WTC11 (cell line): ENCODE measurements around the gene XRCC5. TPM values are rescaled to one million over a fixed set of nuclear protein-coding genes. Genes with fewer than 3 reads are reported as not detected.

ENCODE experiments used
- ATAC-seq: fragments of 200-7000 bp; cut with Tn5 transposase; 2 replicates; pipeline ENCODE4 v1.10.0; 2021; ENCODE audit warnings: mild to moderate bottlenecking, moderate library complexity
- CTCF ChIA-PET: fragments of 300-600 bp; sonication (Branson Sonifier 250); formaldehyde crosslinking; loops from one replicate; lab custom pipeline; 2021; ENCODE audit warnings: antibody characterized with exemption; lab: Charles Lee
- POLR2A ChIA-PET: fragments of 350-600 bp; sonication (Branson Sonifier 250); formaldehyde crosslinking; loops from one replicate; lab custom pipeline; 2021; ENCODE audit warnings: antibody characterized with exemption; lab: Charles Lee
- DNase-seq: peaks from one replicate; pipeline ENCODE4 v3.0.0; 2021; ENCODE audit warnings: low spot score
- H3K27ac Mint-ChIP-seq: 2 replicates; pipeline ENCODE4 v1.8.0; 2021; ENCODE audit warnings: mixed read lengths
- H3K27me3 Mint-ChIP-seq: 2 replicates; pipeline ENCODE4 v1.8.0; 2021; ENCODE audit warnings: low read depth, mild to moderate bottlenecking, moderate library complexity, mixed read lengths
- H3K36me3 Mint-ChIP-seq: 2 replicates; pipeline ENCODE4 v1.8.0; 2021; ENCODE audit warnings: mixed read lengths
- H3K4me1 Mint-ChIP-seq: 2 replicates; pipeline ENCODE4 v1.8.0; 2022; ENCODE audit warnings: mixed read lengths
- H3K4me3 Mint-ChIP-seq: 2 replicates; pipeline ENCODE4 v1.8.0; 2021; ENCODE audit warnings: mild to moderate bottlenecking, moderate library complexity, mixed read lengths
- H3K9me3 Mint-ChIP-seq: 2 replicates; pipeline ENCODE4 v1.8.0; 2021; ENCODE audit warnings: mixed read lengths
- ATF2 ChIP-seq: sonication (generic); formaldehyde crosslinking; IDR thresholded peaks from 2 replicates; pipeline ENCODE4 v1.8.1; 2022; ENCODE audit warnings: low read depth, missing genetic modification reagents, borderline replicate concordance
- CBFB ChIP-seq: sonication (generic); formaldehyde crosslinking; IDR thresholded peaks from 2 replicates; pipeline ENCODE4 v1.8.1; 2022; ENCODE audit warnings: mild to moderate bottlenecking, low read depth, missing genetic modification reagents
- CREB1 ChIP-seq: sonication (generic); formaldehyde crosslinking; IDR thresholded peaks from 2 replicates; pipeline ENCODE4 v1.8.0; 2023; ENCODE audit warnings: mild to moderate bottlenecking, missing genetic modification reagents
- ETV6 ChIP-seq: sonication (generic); formaldehyde crosslinking; IDR thresholded peaks from 2 replicates; pipeline ENCODE4 v1.8.1; 2022; ENCODE audit warnings: mild to moderate bottlenecking, missing genetic modification reagents
- FOXP1 ChIP-seq: sonication (generic); formaldehyde crosslinking; IDR thresholded peaks from 2 replicates; pipeline ENCODE4 v1.8.0; 2022; ENCODE audit warnings: missing genetic modification reagents, mild to moderate bottlenecking, moderate library complexity, borderline replicate concordance
- FOXP4 ChIP-seq: sonication (generic); formaldehyde crosslinking; IDR thresholded peaks from 2 replicates; pipeline ENCODE4 v1.8.0; 2022; ENCODE audit warnings: mild to moderate bottlenecking, missing genetic modification reagents
- GTF2I ChIP-seq: fragments of 250-450 bp; sonication (Bioruptor Pico); conservative IDR thresholded peaks from 2 replicates; pipeline ENCODE4 v1.4.0; 2021; ENCODE audit warnings: mild to moderate bottlenecking
- JUN ChIP-seq: sonication (generic); formaldehyde crosslinking; IDR thresholded peaks from 2 replicates; pipeline ENCODE4 v1.8.0; 2023; ENCODE audit warnings: mild to moderate bottlenecking, missing genetic modification reagents
- KAT7 ChIP-seq: sonication (generic); formaldehyde crosslinking; IDR thresholded peaks from 2 replicates; pipeline ENCODE4 v1.8.1; 2023; ENCODE audit warnings: missing genetic modification reagents, mild to moderate bottlenecking, borderline replicate concordance
- NFATC4 ChIP-seq: fragments of 250-450 bp; sonication (Bioruptor Pico); IDR thresholded peaks from 2 replicates; pipeline ENCODE4 v1.9.0; 2021; ENCODE audit warnings: mild to moderate bottlenecking
- NR2C2 ChIP-seq: sonication (generic); formaldehyde crosslinking; IDR thresholded peaks from 2 replicates; pipeline ENCODE4 v1.8.0; 2022; ENCODE audit warnings: mild to moderate bottlenecking, missing genetic modification reagents
- RELA ChIP-seq: sonication (generic); formaldehyde crosslinking; IDR thresholded peaks from 2 replicates; pipeline ENCODE4 v1.8.1; 2022; ENCODE audit warnings: missing genetic modification reagents, mild to moderate bottlenecking, borderline replicate concordance
- SMAD3 ChIP-seq: sonication (generic); formaldehyde crosslinking; IDR thresholded peaks from 2 replicates; pipeline ENCODE4 v1.8.0; 2022; ENCODE audit warnings: missing genetic modification reagents, mild to moderate bottlenecking, borderline replicate concordance
- SMAD4 ChIP-seq: sonication (generic); formaldehyde crosslinking; IDR thresholded peaks from 2 replicates; pipeline ENCODE4 v1.8.0; 2022; ENCODE audit warnings: mild to moderate bottlenecking, missing genetic modification reagents
- SP1 ChIP-seq: sonication (generic); formaldehyde crosslinking; conservative IDR thresholded peaks from 2 replicates; pipeline ENCODE4 v1.8.1; 2022; ENCODE audit warnings: missing genetic modification reagents
- ZNF396 ChIP-seq: fragments of 250-450 bp; sonication (Bioruptor Pico); IDR thresholded peaks from 2 replicates; pipeline ENCODE4 v1.8.0; 2021; ENCODE audit warnings: mild to moderate bottlenecking, moderate library complexity, borderline replicate concordance
- ZNF416 ChIP-seq: fragments of 250-450 bp; sonication (Bioruptor Pico); IDR thresholded peaks from 2 replicates; pipeline ENCODE4 v1.9.0; 2021; ENCODE audit warnings: mild to moderate bottlenecking, inconsistent platforms
- total RNA-seq: library from RNA; stranded (reverse); gene quantifications from 3 replicates; pipeline ENCODE4 v1.2.3, GENCODE V29; 2021
- TF ChIP-seq, protein P1 (sequence below): sonication (generic); formaldehyde crosslinking; IDR thresholded peaks from 2 replicates; pipeline ENCODE4 v1.8.1; 2023; ENCODE audit warnings: mild to moderate bottlenecking, missing genetic modification reagents
- TF ChIP-seq, protein P2 (sequence below): sonication (generic); formaldehyde crosslinking; conservative IDR thresholded peaks from 2 replicates; pipeline ENCODE4 v1.8.1; 2023; ENCODE audit warnings: mild to moderate bottlenecking, low read depth, missing genetic modification reagents, moderate library complexity
- TF ChIP-seq, protein P3 (sequence below): fragments of 250-450 bp; sonication (Bioruptor Pico); IDR thresholded peaks from 2 replicates; pipeline ENCODE4 v2.1.2; 2022; ENCODE audit warnings: mild to moderate bottlenecking, moderate library complexity
- TF ChIP-seq, protein P4 (sequence below): sonication (generic); formaldehyde crosslinking; IDR thresholded peaks from 2 replicates; pipeline ENCODE4 v1.8.0; 2023; ENCODE audit warnings: missing genetic modification reagents

Gene XRCC5
- total RNA-seq, 1 experiment from 2014 or later = 522 TPM

DNA sequence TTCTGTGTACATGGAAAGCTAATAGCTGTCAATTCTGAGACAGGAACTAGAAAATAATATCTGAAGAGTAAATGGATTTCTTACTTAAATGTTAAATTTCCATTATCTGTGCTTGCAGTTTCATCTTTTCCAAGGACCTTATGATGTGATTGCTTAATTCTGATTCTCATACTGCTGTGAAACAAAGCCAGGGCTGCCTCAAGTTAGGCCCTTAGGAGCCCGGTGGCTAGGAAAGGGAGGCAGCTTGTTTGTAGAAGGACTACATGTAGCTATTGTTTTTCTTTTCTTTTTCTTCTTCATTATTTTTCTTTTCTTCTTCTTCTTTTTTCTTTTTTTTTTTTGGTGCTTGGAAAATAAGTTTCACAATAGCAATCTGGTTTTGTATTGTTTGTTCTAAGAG is 50.5 kb downstream of the XRCC5 start:
- Mint-ChIP-seq H3K4me1 (no peaks in the 10 kb centered on the region), H3K9me3 (no peaks in the 10 kb centered on the region), H3K27ac (no peak overlapping the region; the same call in 1 of the 2 replicates), H3K27me3 (no peaks in the 10 kb centered on the region), H3K36me3 (peaks cover 85% of the 10 kb centered on the region), H3K4me3 (no peak overlapping the region)
- TF ChIP-seq SP1 (CRISPR knock-in tag) (no peak), GTF2I (no peak), RELA (CRISPR knock-in tag) (no peak)
- TF ChIP-seq, protein P1, sequence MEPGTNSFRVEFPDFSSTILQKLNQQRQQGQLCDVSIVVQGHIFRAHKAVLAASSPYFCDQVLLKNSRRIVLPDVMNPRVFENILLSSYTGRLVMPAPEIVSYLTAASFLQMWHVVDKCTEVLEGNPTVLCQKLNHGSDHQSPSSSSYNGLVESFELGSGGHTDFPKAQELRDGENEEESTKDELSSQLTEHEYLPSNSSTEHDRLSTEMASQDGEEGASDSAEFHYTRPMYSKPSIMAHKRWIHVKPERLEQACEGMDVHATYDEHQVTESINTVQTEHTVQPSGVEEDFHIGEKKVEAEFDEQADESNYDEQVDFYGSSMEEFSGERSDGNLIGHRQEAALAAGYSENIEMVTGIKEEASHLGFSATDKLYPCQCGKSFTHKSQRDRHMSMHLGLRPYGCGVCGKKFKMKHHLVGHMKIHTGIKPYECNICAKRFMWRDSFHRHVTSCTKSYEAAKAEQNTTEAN (CRISPR knock-in tag) = no peak
- DNase-seq = no peak
- no peak for ATAC-seq
- ChIA-PET CTCF (interaction anchor here (1.0 to 1.1 kb wide), 2 partner anchors 12 to 45 kb away, joined by 3 to 5 read pairs; no protein-coding TSS in a partner anchor), POLR2A (interaction anchor here (0.7 to 0.8 kb wide), 2 partner anchors 17 to 44 kb away, joined by 3 to 4 read pairs; no protein-coding TSS in a partner anchor)

GRCh38 chr2:216160786-216161185 is 51.6 kb downstream of the XRCC5 start:
- H3K27ac Mint-ChIP-seq = no peak overlapping the region
- CTCF ChIA-PET = interaction anchor here (0.7 kb wide), 1 partner anchor 15 kb away, joined by 4 read pairs; no protein-coding TSS in a partner anchor
- peaks cover 88% of the 10 kb centered on the region for H3K36me3 Mint-ChIP-seq
- no peaks in the 10 kb centered on the region for H3K27me3 Mint-ChIP-seq
- POLR2A ChIA-PET = interaction anchor here (1.1 kb wide), 1 partner anchor 57 kb away, joined by 3 read pairs; no protein-coding TSS in a partner anchor
- no peak for DNase-seq
- no peak for ATAC-seq
- no peaks in the 10 kb centered on the region for H3K4me1 Mint-ChIP-seq
- no peaks in the 10 kb centered on the region for H3K9me3 Mint-ChIP-seq
- TF ChIP-seq SMAD3 (CRISPR knock-in tag) (no peak), FOXP4 (CRISPR knock-in tag) (no peak), ZNF416 (CRISPR knock-in tag) (no peak), ETV6 (CRISPR knock-in tag) (no peak), CREB1 (CRISPR knock-in tag) (no peak), KAT7 (CRISPR knock-in tag) (no peak), NFATC4 (CRISPR knock-in tag) (no peak)
- TF ChIP-seq, protein P2, sequence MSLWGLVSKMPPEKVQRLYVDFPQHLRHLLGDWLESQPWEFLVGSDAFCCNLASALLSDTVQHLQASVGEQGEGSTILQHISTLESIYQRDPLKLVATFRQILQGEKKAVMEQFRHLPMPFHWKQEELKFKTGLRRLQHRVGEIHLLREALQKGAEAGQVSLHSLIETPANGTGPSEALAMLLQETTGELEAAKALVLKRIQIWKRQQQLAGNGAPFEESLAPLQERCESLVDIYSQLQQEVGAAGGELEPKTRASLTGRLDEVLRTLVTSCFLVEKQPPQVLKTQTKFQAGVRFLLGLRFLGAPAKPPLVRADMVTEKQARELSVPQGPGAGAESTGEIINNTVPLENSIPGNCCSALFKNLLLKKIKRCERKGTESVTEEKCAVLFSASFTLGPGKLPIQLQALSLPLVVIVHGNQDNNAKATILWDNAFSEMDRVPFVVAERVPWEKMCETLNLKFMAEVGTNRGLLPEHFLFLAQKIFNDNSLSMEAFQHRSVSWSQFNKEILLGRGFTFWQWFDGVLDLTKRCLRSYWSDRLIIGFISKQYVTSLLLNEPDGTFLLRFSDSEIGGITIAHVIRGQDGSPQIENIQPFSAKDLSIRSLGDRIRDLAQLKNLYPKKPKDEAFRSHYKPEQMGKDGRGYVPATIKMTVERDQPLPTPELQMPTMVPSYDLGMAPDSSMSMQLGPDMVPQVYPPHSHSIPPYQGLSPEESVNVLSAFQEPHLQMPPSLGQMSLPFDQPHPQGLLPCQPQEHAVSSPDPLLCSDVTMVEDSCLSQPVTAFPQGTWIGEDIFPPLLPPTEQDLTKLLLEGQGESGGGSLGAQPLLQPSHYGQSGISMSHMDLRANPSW (CRISPR knock-in tag) = no peak
- TF ChIP-seq, protein P3, sequence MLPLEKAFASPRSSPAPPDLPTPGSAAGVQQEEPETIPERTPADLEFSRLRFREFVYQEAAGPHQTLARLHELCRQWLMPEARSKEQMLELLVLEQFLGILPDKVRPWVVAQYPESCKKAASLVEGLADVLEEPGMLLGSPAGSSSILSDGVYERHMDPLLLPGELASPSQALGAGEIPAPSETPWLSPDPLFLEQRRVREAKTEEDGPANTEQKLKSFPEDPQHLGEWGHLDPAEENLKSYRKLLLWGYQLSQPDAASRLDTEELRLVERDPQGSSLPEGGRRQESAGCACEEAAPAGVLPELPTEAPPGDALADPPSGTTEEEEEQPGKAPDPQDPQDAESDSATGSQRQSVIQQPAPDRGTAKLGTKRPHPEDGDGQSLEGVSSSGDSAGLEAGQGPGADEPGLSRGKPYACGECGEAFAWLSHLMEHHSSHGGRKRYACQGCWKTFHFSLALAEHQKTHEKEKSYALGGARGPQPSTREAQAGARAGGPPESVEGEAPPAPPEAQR (CRISPR knock-in tag) = no peak
- H3K4me3 Mint-ChIP-seq = no peak overlapping the region

- DNase-seq (no peak), ATAC-seq (no peak)
- Mint-ChIP-seq H3K4me3 (no peak overlapping the region), H3K27ac (no peak overlapping the region), H3K36me3 (peaks cover 87% of the 10 kb centered on the region), H3K27me3 (no peaks in the 10 kb centered on the region), H3K4me1 (no peaks in the 10 kb centered on the region), H3K9me3 (no peaks in the 10 kb centered on the region)
- ChIA-PET CTCF (no interaction called here), POLR2A (interaction anchor here (1.3 kb wide), 1 partner anchor 8 kb away, joined by 3 read pairs; no protein-coding TSS in a partner anchor)
- no peak for TF ChIP-seq NR2C2 (CRISPR knock-in tag)
- TF ChIP-seq, protein P1 (CRISPR knock-in tag) = no peak
- TF ChIP-seq GTF2I = no peak
- TF ChIP-seq SMAD4 (CRISPR knock-in tag) = no peak
- TF ChIP-seq ATF2 (CRISPR knock-in tag) = no peak
- no peak for TF ChIP-seq JUN (CRISPR knock-in tag)
- no peak for TF ChIP-seq ZNF396 (CRISPR knock-in tag)
- no peak for TF ChIP-seq FOXP1 (CRISPR knock-in tag)
- no peak for TF ChIP-seq CBFB (CRISPR knock-in tag)
- TF ChIP-seq, protein P4, sequence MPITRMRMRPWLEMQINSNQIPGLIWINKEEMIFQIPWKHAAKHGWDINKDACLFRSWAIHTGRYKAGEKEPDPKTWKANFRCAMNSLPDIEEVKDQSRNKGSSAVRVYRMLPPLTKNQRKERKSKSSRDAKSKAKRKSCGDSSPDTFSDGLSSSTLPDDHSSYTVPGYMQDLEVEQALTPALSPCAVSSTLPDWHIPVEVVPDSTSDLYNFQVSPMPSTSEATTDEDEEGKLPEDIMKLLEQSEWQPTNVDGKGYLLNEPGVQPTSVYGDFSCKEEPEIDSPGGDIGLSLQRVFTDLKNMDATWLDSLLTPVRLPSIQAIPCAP (CRISPR knock-in tag) = no peak
Measured at GRCh38 chr2:216161967-216162366, 52.8 kb downstream of the XRCC5 start.
